ENCODE results near the gene SYF2.

The SYF2 gene

GRCh38 chr1:25184001-25184762 is 48.1 kb downstream of the SYF2 start:
- DNase-seq (ENCODE audit: low read depth) = no peak

GRCh38 chr1:25183126-25183980 is 48.9 kb downstream of the SYF2 start:
- DNase-seq (ENCODE audit: low read depth) = no peak

GRCh38 chr1:25182629-25183028 is 49.7 kb downstream of the SYF2 start:
- no peak for DNase-seq (ENCODE audit: low read depth)

- DNase-seq (ENCODE audit: low read depth) = no peak
These were observed 51.3 kb downstream of the SYF2 start for GRCh38 chr1:25180996-25181395.

GRCh38 chr1:25178917-25179561 is 53.3 kb downstream of the SYF2 start:
- DNase-seq (ENCODE audit: low read depth) = no peak

- DNase-seq (ENCODE audit: low read depth) = no peak
These were observed 57.3 kb downstream of the SYF2 start for GRCh38 chr1:25174730-25175612.

GRCh38 chr1:25174363-25174729 is 58.0 kb downstream of the SYF2 start:
- DNase-seq (ENCODE audit: low read depth) = no peak

GRCh38 chr1:25173809-25174340 is 58.4 kb downstream of the SYF2 start:
- DNase-seq (ENCODE audit: low read depth) = no peak

Measured in CMK (cell line).